Stomach smooth muscle (tissue), 2 donors: ENCODE measurements around the gene ANKRD2.
"Not testable (repeated sequence)": the region's sequence is repeated elsewhere in the genome, so short reads cannot be mapped to it uniquely, and the experiment has no call there.

ENCODE experiments used
- H3K27ac ChIP-seq: one replicate; pipeline ENCODE4 v1.7.0; 2013; ENCODE audit warnings: mild to moderate bottlenecking, low read length, inconsistent platforms
- H3K27me3 ChIP-seq, 2 donors: one replicate each; pipeline ENCODE4 v1.7.0; 2013; ENCODE audit warnings: low read length in 2 of 2; ENCODE audit not compliant: insufficient read depth in 2 of 2, control insufficient read depth in 1 of 2
- H3K36me3 ChIP-seq, 2 donors: one replicate each; pipeline ENCODE4 v1.7.0; 2013; ENCODE audit warnings: low read length in 2 of 2; ENCODE audit not compliant: control insufficient read depth in 2 of 2, insufficient read depth in 2 of 2
- H3K4me1 ChIP-seq: one replicate; pipeline ENCODE4 v1.7.0; 2013; ENCODE audit warnings: low read length; ENCODE audit not compliant: control insufficient read depth, insufficient read depth
- H3K4me3 ChIP-seq, 2 donors: one replicate each; pipeline ENCODE4 v1.7.0; 2013; ENCODE audit warnings: low read length in 2 of 2
- H3K9ac ChIP-seq, 2 donors: one replicate each; pipeline ENCODE4 v1.7.0; 2013; ENCODE audit warnings: low read length in 2 of 2, mild to moderate bottlenecking in 1 of 2
- H3K9me3 ChIP-seq, 2 donors: one replicate each; pipeline ENCODE4 v1.7.0; 2013; ENCODE audit warnings: low read length in 2 of 2; ENCODE audit not compliant: control insufficient read depth in 2 of 2
- donor health status: healthy.
- donor health status: Pancreatic carcinoma.

The ANKRD2 gene

GRCh38 chr10:97547962-97548361 is 24.6 kb upstream of the ANKRD2 start:
- Histone ChIP-seq H3K9me3 (no peaks in the 10 kb centered on the region), H3K36me3 (no peaks in the 10 kb centered on the region), H3K27ac (no peak overlapping the region), H3K9ac (no peak overlapping the region), H3K4me3 (no peak overlapping the region), H3K27me3 (no peaks in the 10 kb centered on the region), H3K4me1 (peaks cover 10% of the 10 kb centered on the region)

DNA sequence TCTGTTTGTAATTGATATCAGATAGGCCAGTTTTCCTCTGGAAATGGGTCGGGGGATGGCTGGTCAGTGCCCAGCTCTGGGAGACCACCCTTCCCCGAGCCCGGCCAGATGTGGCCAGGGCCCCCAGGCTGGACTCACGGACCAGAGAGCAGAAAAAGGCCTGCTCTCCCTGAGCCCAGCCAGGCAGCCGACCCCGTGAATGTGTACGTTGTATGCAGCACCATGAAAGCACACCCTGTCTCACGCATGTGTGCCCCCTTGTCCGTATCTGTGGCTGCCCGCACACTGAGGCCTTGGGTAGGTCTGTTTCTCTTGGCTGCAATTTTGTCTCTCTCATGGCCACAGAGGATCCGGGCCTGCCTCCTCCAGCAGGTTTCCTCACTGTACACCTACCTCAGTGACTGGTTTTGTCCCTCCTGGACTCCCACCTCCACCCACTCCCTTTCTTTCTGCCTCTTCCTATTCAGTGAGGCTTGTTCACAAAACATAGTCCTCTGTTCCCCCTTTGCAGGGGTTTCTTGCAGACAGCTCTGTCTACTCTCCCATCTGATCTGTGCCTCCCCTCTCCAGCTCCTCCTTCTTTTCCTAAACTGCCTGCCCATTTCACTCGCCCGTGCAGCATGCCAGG is 23.6 kb upstream of the ANKRD2 start:
- no peak overlapping the region for H3K27ac ChIP-seq

DNA sequence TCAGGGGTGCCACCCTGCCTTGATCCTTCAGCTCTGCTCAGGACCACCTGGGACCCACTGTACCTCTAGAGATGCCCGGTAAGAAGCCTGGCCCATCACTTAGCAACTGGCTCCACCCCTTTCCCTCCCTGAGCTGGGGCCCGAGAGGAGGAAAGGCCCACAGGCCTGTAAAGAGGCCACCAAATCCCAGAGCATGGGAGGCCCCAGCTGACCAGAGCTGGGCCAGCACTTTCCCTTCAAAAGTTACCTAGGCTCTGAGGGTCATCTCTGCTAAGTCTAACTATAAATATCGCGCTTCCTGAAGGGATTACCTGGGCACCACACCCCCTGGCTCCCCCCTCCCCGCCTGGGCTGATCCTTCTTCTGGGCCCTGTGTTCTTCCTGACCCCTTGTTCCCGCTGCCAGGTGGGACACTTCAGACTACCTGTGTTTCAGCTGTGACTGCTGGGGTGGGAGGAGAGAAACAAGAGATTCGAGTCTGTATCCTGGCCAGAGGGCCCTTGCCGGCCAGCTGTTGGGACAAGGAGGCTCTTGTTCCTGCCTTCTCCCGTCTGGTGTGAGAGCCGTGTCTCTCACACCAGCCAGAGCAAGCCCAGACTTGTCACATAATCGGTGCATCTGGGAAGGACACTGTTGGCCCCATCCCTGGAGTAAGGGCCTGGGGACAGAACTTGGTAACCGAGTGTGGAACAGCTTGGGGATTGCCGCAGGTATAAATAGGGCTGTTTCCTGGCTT is 22.8 kb upstream of the ANKRD2 start:
- Histone ChIP-seq H3K27ac (no peak overlapping the region), H3K9me3 (no peaks in the 10 kb centered on the region), H3K4me3 (no peak overlapping the region), H3K4me1 (peaks cover 6% of the 10 kb centered on the region), H3K27me3 (no peaks in the 10 kb centered on the region), H3K9ac (no peak overlapping the region), H3K36me3 (no peaks in the 10 kb centered on the region)

More for the DNA sequence above, 23.6 kb upstream of the ANKRD2 start:
- H3K36me3 ChIP-seq, result no peaks in the 10 kb centered on the region
- no peak overlapping the region for H3K4me3 ChIP-seq
- no peaks in the 10 kb centered on the region for H3K27me3 ChIP-seq
- H3K9me3 ChIP-seq, result no peaks in the 10 kb centered on the region
- H3K4me1 ChIP-seq, result peaks cover 6% of the 10 kb centered on the region
- no peak overlapping the region for H3K9ac ChIP-seq

- Histone ChIP-seq H3K4me3 (no peak overlapping the region), H3K27me3 (no peaks in the 10 kb centered on the region), H3K9me3 (no peaks in the 10 kb centered on the region), H3K4me1 (peaks cover 6% of the 10 kb centered on the region), H3K27ac (no peak overlapping the region), H3K36me3 (no peaks in the 10 kb centered on the region), H3K9ac (no peak overlapping the region)
Observed at GRCh38 chr10:97550336-97551149, 22.0 kb upstream of the ANKRD2 start.

DNA sequence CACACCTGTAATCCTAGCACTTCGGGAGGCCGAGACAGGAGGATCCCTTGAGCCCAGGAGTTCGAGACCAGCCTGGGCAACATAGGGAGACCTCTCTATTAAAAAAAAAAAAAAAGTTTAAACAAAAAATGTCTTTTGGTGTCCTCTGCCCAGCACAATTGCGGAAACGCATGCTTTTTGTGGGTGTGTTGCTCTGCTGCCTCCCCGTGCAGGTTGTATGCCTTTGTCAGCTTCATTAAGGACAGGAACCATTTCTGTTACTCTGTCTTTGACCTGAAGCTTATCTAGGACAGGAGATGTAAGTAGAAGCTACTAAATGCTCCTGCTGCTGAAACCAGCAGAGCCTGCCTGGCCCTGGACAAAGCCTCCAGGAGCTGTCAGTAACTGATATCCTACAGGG is 21.3 kb upstream of the ANKRD2 start:
- H3K27me3 ChIP-seq, result no peaks in the 10 kb centered on the region
- no peak overlapping the region for H3K27ac ChIP-seq
- no peaks in the 10 kb centered on the region for H3K9me3 ChIP-seq
- H3K4me1 ChIP-seq, result peaks cover 6% of the 10 kb centered on the region
- H3K4me3 ChIP-seq, result no peak overlapping the region
- no peak overlapping the region for H3K9ac ChIP-seq
- no peaks in the 10 kb centered on the region for H3K36me3 ChIP-seq

DNA sequence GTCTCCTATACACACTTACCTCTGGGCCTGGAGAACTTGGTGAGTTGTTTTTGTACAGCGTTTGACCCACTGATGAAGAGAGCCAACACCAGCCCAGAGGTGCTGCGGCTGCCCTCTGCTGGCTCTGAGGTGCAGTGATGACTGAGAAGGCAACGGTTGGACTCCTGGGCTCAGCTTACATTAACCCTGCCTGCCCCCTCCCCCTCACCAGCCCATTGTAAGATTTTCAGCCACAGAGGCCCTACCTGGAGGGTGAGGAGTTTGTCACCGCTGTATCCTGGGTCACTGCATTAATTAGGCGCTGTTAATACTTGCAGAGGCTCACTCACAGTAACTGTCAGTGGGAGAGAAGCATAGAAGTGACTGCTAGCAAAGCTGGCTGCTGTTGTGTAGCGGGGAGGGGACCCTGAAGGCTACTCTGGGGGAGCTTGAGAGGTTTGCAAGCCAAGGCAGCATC is 19.0 kb upstream of the ANKRD2 start:
- H3K27ac ChIP-seq, result no peak overlapping the region
- no peaks in the 10 kb centered on the region for H3K27me3 ChIP-seq
- no peak overlapping the region for H3K4me3 ChIP-seq
- no peak overlapping the region for H3K9ac ChIP-seq
- no peaks in the 10 kb centered on the region for H3K36me3 ChIP-seq
- no peaks in the 10 kb centered on the region for H3K9me3 ChIP-seq
- H3K4me1 ChIP-seq, result peaks cover 6% of the 10 kb centered on the region

DNA sequence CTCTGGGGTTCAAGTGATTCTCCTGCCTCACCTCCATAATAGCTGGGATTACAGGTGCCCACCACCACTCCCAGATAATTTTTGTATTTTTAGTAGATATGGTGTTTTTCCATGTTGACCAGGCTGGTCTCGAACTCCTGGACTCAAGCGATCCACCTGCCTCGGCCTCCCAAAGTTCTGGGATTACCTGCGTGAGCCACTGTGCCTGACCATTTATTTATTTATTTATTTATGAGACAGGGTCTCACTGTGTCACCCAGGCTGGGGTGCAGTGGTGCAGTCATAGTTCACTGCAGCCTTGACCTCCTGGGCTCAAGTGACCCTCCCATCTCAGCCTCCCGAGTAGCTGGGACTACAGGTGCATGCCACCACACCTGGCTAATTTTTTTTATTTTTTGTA is 18.2 kb upstream of the ANKRD2 start:
- H3K9ac ChIP-seq, H3K4me3 ChIP-seq, H3K27ac ChIP-seq, H3K36me3 ChIP-seq, H3K9me3 ChIP-seq, H3K27me3 ChIP-seq, H3K4me1 ChIP-seq: not testable (repeated sequence)

- not testable (repeated sequence) for H3K27ac ChIP-seq, H3K9ac ChIP-seq, H3K9me3 ChIP-seq, H3K4me3 ChIP-seq, H3K4me1 ChIP-seq, H3K36me3 ChIP-seq, H3K27me3 ChIP-seq
Observed at GRCh38 chr10:97555541-97555940, 17.0 kb upstream of the ANKRD2 start.

DNA sequence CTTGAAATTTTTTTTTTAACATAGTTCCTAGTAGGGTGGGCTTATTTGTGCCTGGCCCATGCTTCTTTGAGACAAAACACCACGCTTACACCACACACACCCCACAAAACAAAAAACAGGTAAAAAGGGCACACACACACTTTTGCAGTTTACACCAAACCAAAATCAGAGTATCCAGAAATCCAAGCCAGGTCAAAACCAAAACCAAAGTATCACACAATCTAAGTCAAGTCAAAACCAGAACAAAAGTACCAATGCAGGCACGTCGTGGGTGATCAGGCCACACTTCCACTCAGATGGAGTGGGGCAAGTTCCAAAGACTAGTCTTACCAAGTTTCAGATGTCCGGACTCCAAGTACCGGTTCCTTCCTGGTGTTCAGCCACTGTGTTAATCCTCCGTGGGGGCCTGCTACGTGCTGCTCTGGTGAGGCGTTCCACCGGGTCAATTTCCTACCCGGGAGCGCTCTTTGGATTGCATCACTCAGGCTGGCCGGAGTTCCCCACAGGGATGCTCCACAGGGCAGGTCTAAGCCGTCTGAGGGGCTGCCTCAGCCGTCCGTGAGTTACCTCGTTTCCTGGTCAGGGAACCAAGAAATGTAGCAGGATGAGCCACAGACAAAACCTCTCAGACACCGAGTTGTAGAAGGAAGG is 11.7 kb upstream of the ANKRD2 start:
- not testable (repeated sequence) for H3K4me3 ChIP-seq, H3K4me1 ChIP-seq, H3K27me3 ChIP-seq, H3K27ac ChIP-seq, H3K36me3 ChIP-seq, H3K9ac ChIP-seq, H3K9me3 ChIP-seq

- not testable (repeated sequence) for H3K36me3 ChIP-seq, H3K27ac ChIP-seq, H3K4me1 ChIP-seq, H3K27me3 ChIP-seq, H3K9me3 ChIP-seq, H3K9ac ChIP-seq, H3K4me3 ChIP-seq
Observed at GRCh38 chr10:97561386-97562077, 11.0 kb upstream of the ANKRD2 start.
